ENCODE results near the gene FUZ.

DNA sequence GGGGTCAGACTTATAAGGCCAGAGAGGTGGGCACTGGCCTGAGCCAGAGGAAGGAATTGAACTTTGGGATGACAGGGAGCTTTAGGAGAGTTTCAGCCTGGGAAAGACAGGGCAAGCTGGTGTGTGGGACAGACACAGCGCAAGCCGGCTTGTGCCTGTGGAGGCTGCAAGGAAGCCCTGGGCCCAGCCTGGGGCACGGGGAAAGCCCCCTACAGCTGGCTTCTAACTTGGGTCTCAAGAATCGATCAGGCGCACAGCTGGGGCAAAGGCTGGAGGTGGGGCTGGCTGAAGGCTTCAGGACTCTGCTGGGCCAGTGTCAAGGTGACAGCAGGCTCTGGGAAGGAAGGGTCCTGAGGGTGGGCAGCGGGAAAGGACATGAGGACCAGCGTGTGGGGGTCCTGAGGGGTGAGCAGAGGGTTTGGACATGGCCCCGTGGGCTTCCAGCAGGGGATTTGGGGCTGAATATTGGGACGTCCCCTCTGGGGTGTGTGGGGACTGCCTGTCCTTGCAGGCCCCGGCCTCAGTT, 40.8 kb upstream of the FUZ start:
- TF ChIP-seq CTCF (conservative IDR thresholded peaks at IDR 0.05), result no peak
- TF ChIP-seq ZFX (IDR thresholded peaks at IDR 0.05), result no peak

Data from C4-2B (cell line).